WTC11 (cell line): ENCODE results near the gene PI4KA. TPM values are rescaled to one million over a fixed set of nuclear protein-coding genes. Genes with fewer than 3 reads are reported as not detected.

Experiments used
- ATAC-seq: fragments of 200-7000 bp; cut with Tn5 transposase; 2 replicates; pipeline ENCODE4 v1.10.0; 2021; ENCODE audit warnings: mild to moderate bottlenecking, moderate library complexity
- CTCF ChIA-PET: fragments of 300-600 bp; sonication (Branson Sonifier 250); formaldehyde crosslinking; loops from one replicate; lab custom pipeline; 2021; ENCODE audit warnings: antibody characterized with exemption; lab: Charles Lee
- POLR2A ChIA-PET: fragments of 350-600 bp; sonication (Branson Sonifier 250); formaldehyde crosslinking; loops from one replicate; lab custom pipeline; 2021; ENCODE audit warnings: antibody characterized with exemption; lab: Charles Lee
- DNase-seq: peaks from one replicate; pipeline ENCODE4 v3.0.0; 2021; ENCODE audit warnings: low spot score
- H3K27ac Mint-ChIP-seq: 2 replicates; pipeline ENCODE4 v1.8.0; 2021; ENCODE audit warnings: mixed read lengths
- H3K27me3 Mint-ChIP-seq: 2 replicates; pipeline ENCODE4 v1.8.0; 2021; ENCODE audit warnings: low read depth, mild to moderate bottlenecking, moderate library complexity, mixed read lengths
- H3K36me3 Mint-ChIP-seq: 2 replicates; pipeline ENCODE4 v1.8.0; 2021; ENCODE audit warnings: mixed read lengths
- H3K4me1 Mint-ChIP-seq: 2 replicates; pipeline ENCODE4 v1.8.0; 2022; ENCODE audit warnings: mixed read lengths
- H3K4me3 Mint-ChIP-seq: 2 replicates; pipeline ENCODE4 v1.8.0; 2021; ENCODE audit warnings: mild to moderate bottlenecking, moderate library complexity, mixed read lengths
- H3K9me3 Mint-ChIP-seq: 2 replicates; pipeline ENCODE4 v1.8.0; 2021; ENCODE audit warnings: mixed read lengths
- ATF3 ChIP-seq: sonication (generic); formaldehyde crosslinking; conservative IDR thresholded peaks from 2 replicates; pipeline ENCODE4 v1.8.1; 2022; ENCODE audit warnings: mild to moderate bottlenecking, missing genetic modification reagents
- CREM ChIP-seq: sonication (generic); formaldehyde crosslinking; IDR thresholded peaks from 2 replicates; pipeline ENCODE4 v1.8.1; 2022; ENCODE audit warnings: mild to moderate bottlenecking, missing genetic modification reagents, moderate library complexity
- E2F4 ChIP-seq: sonication (generic); formaldehyde crosslinking; IDR thresholded peaks from 2 replicates; pipeline ENCODE4 v1.8.1; 2022; ENCODE audit warnings: low read depth, mild to moderate bottlenecking, moderate library complexity, missing genetic modification reagents, borderline replicate concordance
- E2F5 ChIP-seq: sonication (generic); formaldehyde crosslinking; IDR thresholded peaks from 2 replicates; pipeline ENCODE4 v1.8.1; 2022; ENCODE audit warnings: mild to moderate bottlenecking, moderate library complexity, missing genetic modification reagents
- FOXJ3 ChIP-seq: sonication (generic); formaldehyde crosslinking; IDR thresholded peaks from 2 replicates; pipeline ENCODE4 v1.9.0; 2021; ENCODE audit warnings: missing genetic modification reagents, mild to moderate bottlenecking, borderline replicate concordance
- FOXK1 ChIP-seq: sonication (generic); formaldehyde crosslinking; IDR thresholded peaks from 2 replicates; pipeline ENCODE4 v1.8.0; 2022; ENCODE audit warnings: mild to moderate bottlenecking, moderate library complexity, missing genetic modification reagents
- IRF1 ChIP-seq: sonication (generic); formaldehyde crosslinking; IDR thresholded peaks from 2 replicates; pipeline ENCODE4 v1.8.0; 2023; ENCODE audit warnings: missing genetic modification reagents
- IRF2 ChIP-seq: sonication (generic); formaldehyde crosslinking; IDR thresholded peaks from 2 replicates; pipeline ENCODE4 v1.8.0; 2022; ENCODE audit warnings: low read depth, missing genetic modification reagents, borderline replicate concordance
- KAT7 ChIP-seq: sonication (generic); formaldehyde crosslinking; IDR thresholded peaks from 2 replicates; pipeline ENCODE4 v1.8.1; 2023; ENCODE audit warnings: missing genetic modification reagents, mild to moderate bottlenecking, borderline replicate concordance
- PRRX2 ChIP-seq: fragments of 250-450 bp; sonication (Bioruptor Pico); IDR thresholded peaks from 2 replicates; pipeline ENCODE4 v1.8.0; 2021; ENCODE audit warnings: mild to moderate bottlenecking
- SOX15 ChIP-seq: fragments of 250-450 bp; sonication (Bioruptor Pico); IDR thresholded peaks from 2 replicates; pipeline ENCODE4 v1.9.0; 2021; ENCODE audit warnings: mild to moderate bottlenecking
- TP53 ChIP-seq: sonication (generic); formaldehyde crosslinking; IDR thresholded peaks from 2 replicates; pipeline ENCODE4 v1.8.1; 2023; ENCODE audit warnings: mild to moderate bottlenecking, missing genetic modification reagents
- ZNF138 ChIP-seq: sonication (generic); formaldehyde crosslinking; conservative IDR thresholded peaks from 2 replicates; pipeline ENCODE4 v1.8.1; 2022; ENCODE audit warnings: mild to moderate bottlenecking, moderate library complexity, missing genetic modification reagents
- ZNF317 ChIP-seq: sonication (generic); formaldehyde crosslinking; IDR thresholded peaks from 2 replicates; pipeline ENCODE4 v1.8.1; 2023; ENCODE audit warnings: low read depth, mild to moderate bottlenecking, moderate library complexity, missing genetic modification reagents, borderline replicate concordance
- total RNA-seq: library from RNA; stranded (reverse); gene quantifications from 3 replicates; pipeline ENCODE4 v1.2.3, GENCODE V29; 2021
- TF ChIP-seq, protein P1 (sequence below): fragments of 200-600 bp; IDR thresholded peaks from 2 replicates; pipeline ENCODE4 v1.8.0; 2022; ENCODE audit warnings: antibody characterized with exemption
- TF ChIP-seq, protein P2 (sequence below): sonication (generic); formaldehyde crosslinking; conservative IDR thresholded peaks from 2 replicates; pipeline ENCODE4 v1.8.1; 2023; ENCODE audit warnings: mild to moderate bottlenecking, low read depth, missing genetic modification reagents, moderate library complexity
- TF ChIP-seq, protein P3 (sequence below): sonication (generic); formaldehyde crosslinking; IDR thresholded peaks from 2 replicates; pipeline ENCODE4 v1.8.0; 2022; ENCODE audit warnings: mild to moderate bottlenecking, missing genetic modification reagents

The PI4KA gene
- total RNA-seq, 1 experiment from 2014 or later, result 45.5 TPM

GRCh38 chr22:20750461-20751184 lies 108.0 kb downstream of the PI4KA start:
- TF ChIP-seq SOX15 (CRISPR knock-in tag), result no peak
- TF ChIP-seq FOXK1, result no peak
- no peak for TF ChIP-seq PRRX2 (CRISPR knock-in tag)
- Mint-ChIP-seq H3K9me3 (no peaks in the 10 kb centered on the region), H3K36me3 (peaks cover 8% of the 10 kb centered on the region), H3K27ac (no peak overlapping the region; the same call in 1 of the 2 replicates), H3K4me3 (no peak overlapping the region), H3K27me3 (no peaks in the 10 kb centered on the region), H3K4me1 (no peaks in the 10 kb centered on the region)
- no peak for DNase-seq
- ChIA-PET CTCF (interaction anchor here (0.6 to 2.8 kb wide), 9 partner anchors 8 to 266 kb away, joined by 3 to 14 read pairs (median 4); partner anchors contain the start of gene SERPIND1), POLR2A (no interaction called here)
- no peak for ATAC-seq

GRCh38 chr22:20749453-20749852 lies 109.2 kb downstream of the PI4KA start:
- H3K27ac Mint-ChIP-seq, result no peak overlapping the region
- H3K9me3 Mint-ChIP-seq, result no peaks in the 10 kb centered on the region
- ATAC-seq (no peak), DNase-seq (no peak)
- no peak for TF ChIP-seq ZNF138 (CRISPR knock-in tag)
- TF ChIP-seq TP53, result no peak
- TF ChIP-seq KAT7 (CRISPR knock-in tag), result no peak
- H3K4me1 Mint-ChIP-seq, result no peaks in the 10 kb centered on the region
- peaks cover 8% of the 10 kb centered on the region for H3K36me3 Mint-ChIP-seq
- H3K27me3 Mint-ChIP-seq, result no peaks in the 10 kb centered on the region
- no peak overlapping the region for H3K4me3 Mint-ChIP-seq
- CTCF ChIA-PET, result interaction anchor here (1.1 to 2.8 kb wide), 4 partner anchors 7 to 143 kb away, joined by 4 to 14 read pairs (median 8); no protein-coding TSS in a partner anchor
- POLR2A ChIA-PET, result no interaction called here

DNA sequence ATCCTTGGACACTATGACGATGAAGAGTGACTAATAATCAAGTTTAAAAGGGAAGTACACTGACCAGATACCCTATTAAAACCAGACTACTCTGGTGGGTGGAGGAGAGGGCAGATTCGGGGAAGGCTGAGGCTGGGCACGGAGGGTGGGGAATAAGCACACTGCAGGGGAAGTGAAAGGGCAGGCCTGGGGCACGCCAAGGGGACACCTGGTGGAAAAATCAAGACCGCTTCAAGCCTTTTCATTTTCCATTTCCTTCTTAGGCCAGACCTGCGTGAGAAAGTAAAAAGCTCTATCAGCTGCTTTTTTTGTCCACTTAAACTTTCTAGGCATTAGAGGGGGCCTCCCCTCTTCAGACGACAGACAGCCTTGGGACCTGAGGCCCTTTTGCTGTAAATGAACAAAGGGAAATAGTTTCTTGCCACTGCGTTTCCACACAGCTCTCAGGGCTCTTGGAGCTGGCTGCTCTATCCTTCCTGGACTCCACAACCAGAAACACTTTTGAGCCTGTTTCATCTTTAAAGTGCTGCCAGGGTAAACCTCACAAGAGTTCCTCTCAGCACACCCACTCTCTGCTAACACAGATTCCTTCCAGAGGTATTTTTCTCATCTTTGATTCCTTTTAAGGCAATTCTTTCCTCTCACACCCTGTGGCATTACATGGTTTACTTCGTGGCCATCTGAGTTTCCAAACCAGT lies 109.7 kb downstream of the PI4KA start:
- ChIA-PET POLR2A (no interaction called here), CTCF (interaction anchor here (1.1 to 2.8 kb wide), 4 partner anchors 7 to 143 kb away, joined by 4 to 14 read pairs (median 8); no protein-coding TSS in a partner anchor)
- Mint-ChIP-seq H3K4me1 (no peaks in the 10 kb centered on the region), H3K27ac (no peak overlapping the region; the same call in 1 of the 2 replicates), H3K36me3 (peaks cover 8% of the 10 kb centered on the region), H3K4me3 (no peak overlapping the region), H3K9me3 (no peaks in the 10 kb centered on the region), H3K27me3 (no peaks in the 10 kb centered on the region)
- DNase-seq, result no peak
- no peak for TF ChIP-seq ATF3 (CRISPR knock-in tag)
- TF ChIP-seq E2F5 (CRISPR knock-in tag), result no peak
- no peak for TF ChIP-seq IRF2
- no peak for TF ChIP-seq CREM
- TF ChIP-seq, protein P1, sequence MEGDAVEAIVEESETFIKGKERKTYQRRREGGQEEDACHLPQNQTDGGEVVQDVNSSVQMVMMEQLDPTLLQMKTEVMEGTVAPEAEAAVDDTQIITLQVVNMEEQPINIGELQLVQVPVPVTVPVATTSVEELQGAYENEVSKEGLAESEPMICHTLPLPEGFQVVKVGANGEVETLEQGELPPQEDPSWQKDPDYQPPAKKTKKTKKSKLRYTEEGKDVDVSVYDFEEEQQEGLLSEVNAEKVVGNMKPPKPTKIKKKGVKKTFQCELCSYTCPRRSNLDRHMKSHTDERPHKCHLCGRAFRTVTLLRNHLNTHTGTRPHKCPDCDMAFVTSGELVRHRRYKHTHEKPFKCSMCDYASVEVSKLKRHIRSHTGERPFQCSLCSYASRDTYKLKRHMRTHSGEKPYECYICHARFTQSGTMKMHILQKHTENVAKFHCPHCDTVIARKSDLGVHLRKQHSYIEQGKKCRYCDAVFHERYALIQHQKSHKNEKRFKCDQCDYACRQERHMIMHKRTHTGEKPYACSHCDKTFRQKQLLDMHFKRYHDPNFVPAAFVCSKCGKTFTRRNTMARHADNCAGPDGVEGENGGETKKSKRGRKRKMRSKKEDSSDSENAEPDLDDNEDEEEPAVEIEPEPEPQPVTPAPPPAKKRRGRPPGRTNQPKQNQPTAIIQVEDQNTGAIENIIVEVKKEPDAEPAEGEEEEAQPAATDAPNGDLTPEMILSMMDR, result no peak
- no peak for TF ChIP-seq FOXJ3 (CRISPR knock-in tag)
- TF ChIP-seq E2F4 (CRISPR knock-in tag), result no peak
- TF ChIP-seq ZNF317 (CRISPR knock-in tag), result no peak
- TF ChIP-seq IRF1 (CRISPR knock-in tag), result no peak
- TF ChIP-seq, protein P2, sequence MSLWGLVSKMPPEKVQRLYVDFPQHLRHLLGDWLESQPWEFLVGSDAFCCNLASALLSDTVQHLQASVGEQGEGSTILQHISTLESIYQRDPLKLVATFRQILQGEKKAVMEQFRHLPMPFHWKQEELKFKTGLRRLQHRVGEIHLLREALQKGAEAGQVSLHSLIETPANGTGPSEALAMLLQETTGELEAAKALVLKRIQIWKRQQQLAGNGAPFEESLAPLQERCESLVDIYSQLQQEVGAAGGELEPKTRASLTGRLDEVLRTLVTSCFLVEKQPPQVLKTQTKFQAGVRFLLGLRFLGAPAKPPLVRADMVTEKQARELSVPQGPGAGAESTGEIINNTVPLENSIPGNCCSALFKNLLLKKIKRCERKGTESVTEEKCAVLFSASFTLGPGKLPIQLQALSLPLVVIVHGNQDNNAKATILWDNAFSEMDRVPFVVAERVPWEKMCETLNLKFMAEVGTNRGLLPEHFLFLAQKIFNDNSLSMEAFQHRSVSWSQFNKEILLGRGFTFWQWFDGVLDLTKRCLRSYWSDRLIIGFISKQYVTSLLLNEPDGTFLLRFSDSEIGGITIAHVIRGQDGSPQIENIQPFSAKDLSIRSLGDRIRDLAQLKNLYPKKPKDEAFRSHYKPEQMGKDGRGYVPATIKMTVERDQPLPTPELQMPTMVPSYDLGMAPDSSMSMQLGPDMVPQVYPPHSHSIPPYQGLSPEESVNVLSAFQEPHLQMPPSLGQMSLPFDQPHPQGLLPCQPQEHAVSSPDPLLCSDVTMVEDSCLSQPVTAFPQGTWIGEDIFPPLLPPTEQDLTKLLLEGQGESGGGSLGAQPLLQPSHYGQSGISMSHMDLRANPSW (CRISPR knock-in tag), result no peak
- no peak for TF ChIP-seq KAT7 (CRISPR knock-in tag)
- TF ChIP-seq, protein P3, sequence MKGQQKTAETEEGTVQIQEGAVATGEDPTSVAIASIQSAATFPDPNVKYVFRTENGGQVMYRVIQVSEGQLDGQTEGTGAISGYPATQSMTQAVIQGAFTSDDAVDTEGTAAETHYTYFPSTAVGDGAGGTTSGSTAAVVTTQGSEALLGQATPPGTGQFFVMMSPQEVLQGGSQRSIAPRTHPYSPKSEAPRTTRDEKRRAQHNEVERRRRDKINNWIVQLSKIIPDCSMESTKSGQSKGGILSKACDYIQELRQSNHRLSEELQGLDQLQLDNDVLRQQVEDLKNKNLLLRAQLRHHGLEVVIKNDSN, result no peak
- no peak for ATAC-seq
